GM19455 (cell line): ENCODE results near the gene HOMEZ.
"Not testable (repeated sequence)": the region's sequence is repeated elsewhere in the genome, so short reads cannot be mapped to it uniquely, and the experiment has no call there.

ENCODE experiments used
- ATAC-seq: cut with Tn5 transposase; IDR thresholded peaks from one replicate; pipeline ENCODE4 v1.9.1; 2021; ENCODE audit not compliant: unreplicated experiment

The HOMEZ gene

GRCh38 chr14:23228812-23229211 lies 57.1 kb downstream of the HOMEZ start:
- ATAC-seq, result no peak

- no peak for ATAC-seq
These were observed 58.4 kb downstream of the HOMEZ start for GRCh38 chr14:23227566-23227965.

- not testable (repeated sequence) for ATAC-seq
These were observed 61.0 kb downstream of the HOMEZ start for GRCh38 chr14:23224958-23225357.
